Measurements from ENCODE around the gene LAMB2.

DNA sequence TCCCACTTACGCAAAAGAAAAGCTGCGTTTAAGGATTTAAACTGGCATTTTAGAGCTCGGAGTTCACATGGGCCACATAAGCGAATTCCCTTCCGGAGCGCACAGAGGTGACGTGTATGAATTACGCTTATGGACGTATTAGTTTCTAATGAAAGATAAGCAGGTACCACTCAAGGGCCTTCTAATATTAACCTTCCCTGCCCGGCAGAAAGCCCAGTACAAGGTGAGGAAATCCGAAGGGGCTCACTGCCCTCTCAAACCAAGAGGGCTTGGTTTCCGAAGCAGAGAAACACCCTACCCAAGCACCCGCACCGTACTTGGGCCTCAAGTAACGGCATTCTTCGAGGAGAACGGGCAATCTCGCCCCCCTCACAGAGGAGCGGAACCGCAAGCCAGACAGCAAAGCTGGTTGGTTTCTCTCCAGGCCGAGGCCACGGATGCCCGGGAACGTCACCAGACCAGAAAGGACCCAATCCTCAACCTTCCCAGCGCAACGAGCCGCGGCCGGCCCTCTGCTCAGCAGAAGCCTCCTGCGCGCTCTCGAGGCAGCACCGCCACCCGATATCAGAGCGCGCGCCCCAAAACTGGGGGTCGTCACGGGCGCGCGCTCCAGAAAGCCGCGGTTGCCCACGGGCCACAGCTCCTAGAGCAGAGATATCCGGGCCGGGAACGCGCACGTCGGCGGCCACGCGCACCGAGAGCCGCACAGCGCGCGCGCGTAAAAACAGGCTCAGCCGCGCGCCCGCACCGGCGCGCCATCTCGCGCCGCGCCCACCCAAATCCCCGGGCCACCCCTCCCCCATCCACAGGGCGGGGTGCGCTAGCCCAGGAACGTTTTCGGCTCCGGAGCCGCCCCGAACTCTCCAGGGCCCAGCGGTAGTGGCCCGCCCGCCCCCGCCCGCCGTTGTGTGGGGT lies 39.7 kb downstream of the LAMB2 start:
- TF ChIP-seq, protein P1, sequence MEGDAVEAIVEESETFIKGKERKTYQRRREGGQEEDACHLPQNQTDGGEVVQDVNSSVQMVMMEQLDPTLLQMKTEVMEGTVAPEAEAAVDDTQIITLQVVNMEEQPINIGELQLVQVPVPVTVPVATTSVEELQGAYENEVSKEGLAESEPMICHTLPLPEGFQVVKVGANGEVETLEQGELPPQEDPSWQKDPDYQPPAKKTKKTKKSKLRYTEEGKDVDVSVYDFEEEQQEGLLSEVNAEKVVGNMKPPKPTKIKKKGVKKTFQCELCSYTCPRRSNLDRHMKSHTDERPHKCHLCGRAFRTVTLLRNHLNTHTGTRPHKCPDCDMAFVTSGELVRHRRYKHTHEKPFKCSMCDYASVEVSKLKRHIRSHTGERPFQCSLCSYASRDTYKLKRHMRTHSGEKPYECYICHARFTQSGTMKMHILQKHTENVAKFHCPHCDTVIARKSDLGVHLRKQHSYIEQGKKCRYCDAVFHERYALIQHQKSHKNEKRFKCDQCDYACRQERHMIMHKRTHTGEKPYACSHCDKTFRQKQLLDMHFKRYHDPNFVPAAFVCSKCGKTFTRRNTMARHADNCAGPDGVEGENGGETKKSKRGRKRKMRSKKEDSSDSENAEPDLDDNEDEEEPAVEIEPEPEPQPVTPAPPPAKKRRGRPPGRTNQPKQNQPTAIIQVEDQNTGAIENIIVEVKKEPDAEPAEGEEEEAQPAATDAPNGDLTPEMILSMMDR (conservative IDR thresholded peaks at IDR 0.05; ENCODE audit: low read length), result no peak
- TF ChIP-seq EZH2phosphoT487 (IDR thresholded peaks at IDR 0.05; ENCODE audit: borderline replicate concordance), result no peak
